Adrenal gland (tissue), 12 donors: ENCODE results near the gene COL23A1. TPM values are rescaled to one million over a fixed set of nuclear protein-coding genes. Genes with fewer than 3 reads are reported as not detected.

Experiments
- DNase-seq, 7 donors: peaks; one replicate each; pipeline ENCODE4 v3.0.0-alpha.2; 2019 to 2020
- H3K27ac ChIP-seq, 5 donors: fragments of 200-600 bp; sonication (generic) in 4 of 5; 1 replicate in 3 of 5; 2 replicates in 2 of 5; pipeline versions ENCODE4 v1.5.1 to v1.8.0; 2016 to 2020; ENCODE audit warnings: mild to moderate bottlenecking in 1 of 5
- H3K27me3 ChIP-seq: fragments of 200-600 bp; 2 replicates; pipeline ENCODE4 v1.8.0; 2021
- H3K36me3 ChIP-seq, 2 donors: fragments of 200-600 bp; replicated peaks in 1 of 2; 1 replicate in 1 of 2; 2 replicates in 1 of 2; pipeline versions ENCODE4 v1.5.1 to v1.8.0; 2018 to 2022
- H3K4me1 ChIP-seq, 2 donors: fragments of 200-600 bp; replicated peaks in 1 of 2; 1 replicate in 1 of 2; 2 replicates in 1 of 2; pipeline versions ENCODE4 v1.5.1 to v1.8.0; 2018 to 2021
- H3K4me3 ChIP-seq, 4 donors: fragments of 200-600 bp; sonication (generic) in 3 of 4; one replicate each; pipeline ENCODE4 v1.5.1; 2016 to 2018
- H3K9me3 ChIP-seq, 3 donors: fragments of 200-600 bp; sonication (generic) in 1 of 3; replicated peaks in 1 of 3; 1 replicate in 2 of 3; 2 replicates in 1 of 3; pipeline versions ENCODE4 v1.5.1 to v1.8.0; 2016 to 2021
- POLR2A ChIP-seq, 2 donors: fragments of 450-650 bp; IDR thresholded peaks; one replicate each; pipeline ENCODE4 v1.6.1; 2017; ENCODE audit warnings: antibody characterized with exemption in 2 of 2, mild to moderate bottlenecking in 2 of 2, moderate library complexity in 1 of 2
- WGBS, 4 donors: extraction: QIAGEN DNeasy Blood & Tissue Kit in 2 of 4; methylation state at CpG; one replicate each; pipeline versions ENCODE4 v1.1.5 to v1.1.7; 2013 to 2017; 5-methylcytosine and 5-hydroxymethylcytosine counted together
- intact Hi-C, 2 donors: fragments of 100-400 bp; cut with DNase I; formaldehyde crosslinking; loops; one replicate each; pipeline versions ENCODE4 v1.14.1 to v1.15.0; 2022 to 2023
- polyA plus RNA-seq, 3 donors: library from polyadenylated mRNA; stranded (reverse); fragments of 200-250 nt in 2 of 3; fragments of 350-450 nt in 1 of 3; fragmentation: Illumina TruSeq in 1 of 3; extraction: RNeasy Lipid Tissue Mini Kit (QIAGEN cat#74804) in 1 of 3; gene quantifications; one replicate each; pipeline ENCODE4 v1.2.3, GENCODE V29; 2013 to 2014
- small RNA-seq, 2 donors: library from RNA; depleted of rRNA; stranded (forward); fragments of <200 nt; gene quantifications; one replicate each; pipeline ENCODE3, GENCODE V24; 2016
- total RNA-seq, 9 donors: library from RNA; depleted of rRNA in 4 of 9; stranded (reverse); fragments of >200 nt in 4 of 9; fragments of 120-200 nt in 1 of 9; fragmentation: NEBNext Ultra II Directional in 1 of 9; extraction: Animal tissue kit (Norgen Biotek cat#: 25700) in 1 of 9; gene quantifications; one replicate each; pipeline versions ENCODE4 v1.1.0 to v1.2.4, GENCODE V29; 2013 to 2023
- TF ChIP-seq, protein P1 (sequence below), 6 experiments: fragments of 450-650 bp in 4 of 6; fragments of 200-600 bp in 2 of 6; sonication (generic) in 1 of 6; IDR thresholded peaks; 1 replicate in 5 of 6; 2 replicates in 1 of 6; pipeline versions ENCODE4 v1.5.1 to v1.8.0; 2016 to 2021; ENCODE audit warnings: antibody characterized with exemption in 6 of 6, mild to moderate bottlenecking in 2 of 6, moderate library complexity in 1 of 6
- donor health status: healthy with polysubstance abuse.
- donor health status: Bipolar disorder and iron deficiency.
- donor health status: DM: yes; HTN: yes; CAD: no.
- donor health status: DM: no; HTN: no; CAD: no.
- donor health status: DM: no; HTN: no; CAD: no.
- donor health status: DM: yes; HTN: yes; CAD: no.

The COL23A1 gene
- total and polyA plus RNA-seq, 12 donors, result 0.09 to 4.4 (median 0.88) TPM

DNA sequence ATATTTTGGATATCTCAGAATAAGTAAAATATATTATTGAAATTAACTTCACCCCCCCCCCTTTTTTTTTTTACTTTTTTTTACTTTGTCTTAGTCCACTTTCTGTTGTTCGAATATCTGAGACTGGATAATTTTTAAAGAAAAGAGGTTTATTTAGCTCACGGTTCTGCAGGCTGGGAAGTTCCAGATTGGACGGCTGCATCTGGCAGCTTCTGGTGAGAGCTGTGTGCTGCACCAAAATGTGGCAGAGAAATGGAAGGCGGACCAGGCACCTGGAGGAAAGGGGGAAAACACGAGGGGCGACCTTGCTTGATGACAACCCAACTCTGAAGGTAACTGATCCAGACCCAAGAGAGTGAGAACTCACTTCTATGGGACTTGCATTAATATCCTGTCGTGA is 397.4 kb downstream of the COL23A1 start:
- TF ChIP-seq POLR2A (IDR thresholded peaks at IDR 0.05), result no peak
- TF ChIP-seq, protein P1, sequence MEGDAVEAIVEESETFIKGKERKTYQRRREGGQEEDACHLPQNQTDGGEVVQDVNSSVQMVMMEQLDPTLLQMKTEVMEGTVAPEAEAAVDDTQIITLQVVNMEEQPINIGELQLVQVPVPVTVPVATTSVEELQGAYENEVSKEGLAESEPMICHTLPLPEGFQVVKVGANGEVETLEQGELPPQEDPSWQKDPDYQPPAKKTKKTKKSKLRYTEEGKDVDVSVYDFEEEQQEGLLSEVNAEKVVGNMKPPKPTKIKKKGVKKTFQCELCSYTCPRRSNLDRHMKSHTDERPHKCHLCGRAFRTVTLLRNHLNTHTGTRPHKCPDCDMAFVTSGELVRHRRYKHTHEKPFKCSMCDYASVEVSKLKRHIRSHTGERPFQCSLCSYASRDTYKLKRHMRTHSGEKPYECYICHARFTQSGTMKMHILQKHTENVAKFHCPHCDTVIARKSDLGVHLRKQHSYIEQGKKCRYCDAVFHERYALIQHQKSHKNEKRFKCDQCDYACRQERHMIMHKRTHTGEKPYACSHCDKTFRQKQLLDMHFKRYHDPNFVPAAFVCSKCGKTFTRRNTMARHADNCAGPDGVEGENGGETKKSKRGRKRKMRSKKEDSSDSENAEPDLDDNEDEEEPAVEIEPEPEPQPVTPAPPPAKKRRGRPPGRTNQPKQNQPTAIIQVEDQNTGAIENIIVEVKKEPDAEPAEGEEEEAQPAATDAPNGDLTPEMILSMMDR (IDR thresholded peaks at IDR 0.05), result no peak
- WGBS, 4 donors, result 85 to 91% (median 91%) methylated on average over 7 of the region's 7 CpGs
- intact Hi-C loops, result no loop called here

GRCh38 chr5:178192244-178192643 is 397.9 kb downstream of the COL23A1 start:
- 30 to 54% (median 35%) methylated on average over 2 of the region's 2 CpGs for WGBS, 4 donors
- DNase-seq, result no peak
- H3K36me3 ChIP-seq, result no peaks in the 10 kb centered on the region
- no peaks in the 10 kb centered on the region for H3K9me3 ChIP-seq
- no peak for TF ChIP-seq POLR2A (IDR thresholded peaks at IDR 0.05)
- TF ChIP-seq, protein P1 (IDR thresholded peaks at IDR 0.05), result no peak
- no peaks in the 10 kb centered on the region for H3K27me3 ChIP-seq
- H3K4me3 ChIP-seq, result no peak overlapping the region
- intact Hi-C loops, result no loop called here
- no peaks in the 10 kb centered on the region for H3K4me1 ChIP-seq
- H3K27ac ChIP-seq, result no peak overlapping the region

More for the DNA sequence above, 397.4 kb downstream of the COL23A1 start:
- no peaks in the 10 kb centered on the region for H3K36me3 ChIP-seq
- no peak overlapping the region for H3K27ac ChIP-seq
- DNase-seq, result no peak
- no peak overlapping the region for H3K4me3 ChIP-seq
- no peaks in the 10 kb centered on the region for H3K4me1 ChIP-seq
- no peaks in the 10 kb centered on the region for H3K9me3 ChIP-seq
- no peaks in the 10 kb centered on the region for H3K27me3 ChIP-seq

DNA sequence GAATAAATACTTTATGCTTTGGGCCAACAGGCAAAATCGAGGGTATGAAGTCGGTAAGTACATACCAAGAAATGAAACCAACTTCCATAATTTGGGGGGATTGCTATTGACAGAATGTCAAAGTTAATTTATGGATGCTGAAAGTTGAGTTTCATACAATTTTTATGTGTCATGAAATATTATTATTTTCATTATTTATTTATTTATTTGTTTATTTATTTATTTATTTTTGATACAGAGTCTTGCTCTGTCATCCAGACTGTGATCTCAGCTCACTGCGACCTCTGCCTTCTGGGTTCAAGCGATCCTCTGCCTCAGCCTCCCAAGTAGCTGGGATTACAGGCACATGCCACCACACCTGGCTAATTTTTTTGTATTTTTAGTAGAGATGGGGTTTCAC is 398.5 kb downstream of the COL23A1 start:
- Histone ChIP-seq H3K27ac (no peak overlapping the region), H3K36me3 (no peaks in the 10 kb centered on the region), H3K27me3 (no peaks in the 10 kb centered on the region), H3K9me3 (no peaks in the 10 kb centered on the region), H3K4me1 (no peaks in the 10 kb centered on the region), H3K4me3 (no peak overlapping the region)
- DNase-seq, result no peak
- 65 to 86% (median 72%) methylated on average over 4 of the region's 4 CpGs for WGBS, 4 donors
- TF ChIP-seq, protein P1 (IDR thresholded peaks at IDR 0.05), result no peak
- no peak for TF ChIP-seq POLR2A (IDR thresholded peaks at IDR 0.05)
- intact Hi-C loops, result no loop called here

- no peaks in the 10 kb centered on the region for H3K36me3 ChIP-seq
- no peaks in the 10 kb centered on the region for H3K9me3 ChIP-seq
- WGBS, 4 donors, result 47 to 50% (median 48%) methylated on average over 2 of the region's 2 CpGs
- no peak for DNase-seq
- H3K27me3 ChIP-seq, result no peaks in the 10 kb centered on the region
- H3K4me1 ChIP-seq, result no peaks in the 10 kb centered on the region
- TF ChIP-seq, protein P1 (IDR thresholded peaks at IDR 0.05), result no peak
- TF ChIP-seq POLR2A (IDR thresholded peaks at IDR 0.05), result no peak
- no peak overlapping the region for H3K4me3 ChIP-seq
- no peak overlapping the region for H3K27ac ChIP-seq
- intact Hi-C loops, result no loop called here
Observed at GRCh38 chr5:178189433-178189832, 400.8 kb downstream of the COL23A1 start.

Small RNAs within 50 kb of the gene (small RNA-seq; reads per million reads assigned to genes)
- gene RN7SKP70, result 0 reads per million in 2 donors
- 0 reads per million in 2 donors for gene RN7SL646P

Other genes with a start within 250 kb of the COL23A1 start
- 10 to 100 TPM in 8 of 9 donors, 1 to 10 TPM in 1; 7.3 to 45.8 (median 26.0) TPM for gene CLK4, start 36.7 kb upstream of the COL23A1 start, total RNA-seq
- 10 to 100 TPM; 15.1 to 57.0 (median 33.5) TPM for gene CLK4, start 36.7 kb upstream of the COL23A1 start, polyA plus RNA-seq
- 1 to 10 TPM; 3.1 to 9.2 (median 5.6) TPM for gene ZNF354A, start 140.3 kb upstream of the COL23A1 start, total RNA-seq
- 10 to 100 TPM in 2 of 3 donors, 1 to 10 TPM in 1; 8.5 to 18.7 (median 10.6) TPM for gene ZNF354A, start 140.3 kb upstream of the COL23A1 start, polyA plus RNA-seq